Testis (tissue), 2 donors: ENCODE results near the gene ZNF765.

ENCODE experiments used
- POLR2A ChIP-seq: fragments of 450-650 bp; IDR thresholded peaks from one replicate; pipeline ENCODE4 v1.6.1; 2017; ENCODE audit warnings: antibody characterized with exemption, mild to moderate bottlenecking, moderate library complexity
- TF ChIP-seq, protein P1 (sequence below), 3 experiments: fragments of 450-650 bp in 2 of 3; fragments of 200-600 bp in 1 of 3; sonication (generic) in 1 of 3; IDR thresholded peaks; one replicate each; pipeline ENCODE4 v1.5.1; 2016 to 2019; ENCODE audit warnings: antibody characterized with exemption in 3 of 3, mild to moderate bottlenecking in 2 of 3, moderate library complexity in 1 of 3

DNA sequence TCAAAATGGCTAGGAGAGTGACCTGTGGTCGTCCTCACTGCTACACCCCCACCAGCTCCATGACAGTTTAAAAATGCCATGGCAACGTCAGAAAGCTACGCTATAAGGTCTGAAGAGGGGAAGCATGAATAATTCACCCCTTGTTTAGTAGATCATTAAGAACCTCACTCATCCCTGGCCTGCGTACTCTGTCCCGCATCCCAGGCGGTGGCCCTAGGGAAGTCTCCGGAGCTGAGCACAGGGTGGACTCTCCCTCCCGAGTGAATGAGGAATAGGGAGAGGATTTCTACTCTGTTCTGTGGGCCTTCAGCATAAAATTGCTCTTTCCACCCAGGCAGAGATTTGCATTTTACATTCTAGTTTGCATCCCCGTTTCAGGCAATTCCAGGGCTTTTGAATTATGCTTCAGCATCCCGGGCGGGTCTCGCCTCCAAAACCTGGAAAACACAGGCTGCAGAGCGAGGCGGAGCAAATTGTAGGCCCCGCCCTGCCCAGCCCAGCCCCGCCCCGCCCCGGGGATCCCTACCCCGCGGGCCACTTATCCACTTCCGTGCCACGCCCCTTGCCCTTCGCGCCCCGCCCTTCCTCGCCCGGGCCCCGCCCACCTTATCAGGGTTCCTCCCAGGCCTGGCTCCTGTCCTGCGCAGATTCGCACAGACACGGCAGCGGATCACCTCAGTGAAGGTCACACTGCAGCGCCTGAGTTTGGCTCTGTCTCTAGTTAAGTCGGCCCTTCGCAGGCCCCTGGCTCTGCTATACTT lies 36.9 kb upstream of the ZNF765 start:
- no peak for TF ChIP-seq POLR2A
- TF ChIP-seq, protein P1, sequence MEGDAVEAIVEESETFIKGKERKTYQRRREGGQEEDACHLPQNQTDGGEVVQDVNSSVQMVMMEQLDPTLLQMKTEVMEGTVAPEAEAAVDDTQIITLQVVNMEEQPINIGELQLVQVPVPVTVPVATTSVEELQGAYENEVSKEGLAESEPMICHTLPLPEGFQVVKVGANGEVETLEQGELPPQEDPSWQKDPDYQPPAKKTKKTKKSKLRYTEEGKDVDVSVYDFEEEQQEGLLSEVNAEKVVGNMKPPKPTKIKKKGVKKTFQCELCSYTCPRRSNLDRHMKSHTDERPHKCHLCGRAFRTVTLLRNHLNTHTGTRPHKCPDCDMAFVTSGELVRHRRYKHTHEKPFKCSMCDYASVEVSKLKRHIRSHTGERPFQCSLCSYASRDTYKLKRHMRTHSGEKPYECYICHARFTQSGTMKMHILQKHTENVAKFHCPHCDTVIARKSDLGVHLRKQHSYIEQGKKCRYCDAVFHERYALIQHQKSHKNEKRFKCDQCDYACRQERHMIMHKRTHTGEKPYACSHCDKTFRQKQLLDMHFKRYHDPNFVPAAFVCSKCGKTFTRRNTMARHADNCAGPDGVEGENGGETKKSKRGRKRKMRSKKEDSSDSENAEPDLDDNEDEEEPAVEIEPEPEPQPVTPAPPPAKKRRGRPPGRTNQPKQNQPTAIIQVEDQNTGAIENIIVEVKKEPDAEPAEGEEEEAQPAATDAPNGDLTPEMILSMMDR (IDR thresholded peaks at IDR 0.05), result no peak
